GM21529 (cell line): ENCODE results near the gene CD109.

Experiments used
- ATAC-seq: cut with Tn5 transposase; IDR thresholded peaks from one replicate; pipeline ENCODE4 v1.9.1; 2021; ENCODE audit not compliant: unreplicated experiment

The CD109 gene

GRCh38 chr6:73724389-73724788 is 28.4 kb downstream of the CD109 start:
- no peak for ATAC-seq

GRCh38 chr6:73725192-73725591 is 29.2 kb downstream of the CD109 start:
- ATAC-seq: peak; percentile 54

GRCh38 chr6:73727114-73727513 is 31.1 kb downstream of the CD109 start:
- no peak for ATAC-seq

- peak; percentile 57 for ATAC-seq
These were observed 32.7 kb downstream of the CD109 start for GRCh38 chr6:73728548-73729205.

DNA sequence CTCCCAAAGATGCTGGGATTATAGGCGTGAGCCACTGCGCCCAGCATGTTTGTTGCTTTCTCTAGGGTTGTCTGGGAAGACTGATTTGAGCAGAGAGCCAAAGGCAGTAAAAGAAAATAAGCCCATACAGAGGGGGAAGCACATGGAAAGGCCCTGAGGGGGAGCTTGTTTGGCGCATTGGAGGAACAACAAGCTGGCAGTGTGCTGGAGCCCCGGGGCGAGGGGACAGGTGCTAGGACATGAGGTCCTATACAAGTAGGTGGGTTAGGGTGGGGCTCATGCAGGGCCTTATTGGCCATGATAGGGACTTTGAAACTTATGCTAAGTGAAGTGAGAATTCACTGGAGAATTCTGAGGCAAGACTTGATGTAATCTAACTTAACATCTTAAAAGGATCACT is 35.3 kb downstream of the CD109 start:
- ATAC-seq: no peak

GRCh38 chr6:73732845-73733675 is 37.1 kb downstream of the CD109 start:
- peak; percentile 75 for ATAC-seq

- ATAC-seq: no peak
These were observed 37.8 kb downstream of the CD109 start for GRCh38 chr6:73733791-73734190.

DNA sequence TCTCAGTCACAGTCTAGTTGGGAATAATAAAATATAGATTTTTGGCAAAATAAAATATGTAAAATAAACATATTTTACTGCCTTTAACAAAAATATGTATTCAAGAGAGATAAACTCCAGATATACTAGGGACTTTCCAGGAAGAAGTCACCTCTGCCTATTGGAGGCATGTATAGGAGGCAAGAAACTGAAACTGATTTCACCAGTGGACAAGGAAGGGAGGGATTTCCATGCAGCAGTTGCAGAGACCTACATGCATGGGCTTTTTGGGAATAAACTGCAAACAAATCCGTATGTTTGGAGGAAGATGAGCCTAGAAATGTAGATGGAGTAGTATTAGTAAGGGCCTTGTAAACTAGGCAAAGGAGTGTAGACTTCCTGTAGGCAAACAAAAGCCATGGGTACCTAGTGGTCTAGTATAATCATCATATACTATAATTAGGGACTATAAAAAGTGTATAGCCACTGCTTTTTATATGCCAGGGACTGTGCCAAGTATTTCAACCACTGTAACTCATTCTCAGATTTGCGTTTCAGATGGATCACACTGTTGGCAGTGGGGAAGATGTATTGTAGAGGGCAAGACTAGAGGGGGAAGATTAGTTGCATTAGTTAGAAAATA is 38.9 kb downstream of the CD109 start:
- ATAC-seq: no peak

- ATAC-seq: no peak
These were observed 42.5 kb downstream of the CD109 start for GRCh38 chr6:73738367-73739028.

GRCh38 chr6:73739096-73739495 is 43.1 kb downstream of the CD109 start:
- peak; percentile 77 for ATAC-seq

GRCh38 chr6:73742433-73742832 is 46.4 kb downstream of the CD109 start:
- no peak for ATAC-seq

DNA sequence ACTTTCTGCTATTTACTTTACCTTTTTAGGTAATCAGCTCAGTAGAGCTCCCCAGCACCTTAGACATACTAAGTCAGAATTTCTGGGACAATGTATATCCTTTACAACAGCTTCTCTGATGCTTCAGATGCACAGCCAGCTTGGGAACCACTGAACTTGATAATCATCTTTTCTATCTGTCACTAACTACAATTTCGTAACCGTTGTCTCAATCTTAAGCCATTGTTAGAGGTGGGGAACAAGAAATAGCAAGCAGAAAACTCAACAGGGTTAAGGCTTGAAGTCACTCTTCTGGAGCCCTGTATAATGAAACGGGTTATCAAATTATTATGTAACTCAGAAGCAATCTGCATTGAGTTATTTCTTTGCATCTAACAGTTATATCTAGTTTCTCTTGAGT is 47.1 kb downstream of the CD109 start:
- no peak for ATAC-seq

DNA sequence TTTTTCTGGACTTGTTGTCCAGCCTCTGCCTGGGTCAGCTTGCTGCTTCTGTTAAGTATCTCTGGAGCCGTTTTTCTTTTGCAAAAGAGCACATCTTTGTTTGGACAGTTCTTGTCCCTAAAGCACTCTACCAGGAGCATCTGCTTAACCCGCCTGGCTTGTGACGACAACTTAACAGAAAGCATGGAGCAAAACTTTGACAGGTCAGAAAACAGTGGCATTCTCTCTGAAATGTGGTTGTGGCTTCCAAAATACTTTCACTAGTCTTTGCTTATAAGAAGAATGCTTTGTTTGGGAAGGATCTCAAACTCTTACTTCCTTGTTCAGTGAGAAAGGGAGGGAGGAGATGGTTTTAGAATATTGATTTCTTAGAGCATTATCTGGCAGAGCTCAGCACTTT is 47.6 kb downstream of the CD109 start:
- no peak for ATAC-seq

DNA sequence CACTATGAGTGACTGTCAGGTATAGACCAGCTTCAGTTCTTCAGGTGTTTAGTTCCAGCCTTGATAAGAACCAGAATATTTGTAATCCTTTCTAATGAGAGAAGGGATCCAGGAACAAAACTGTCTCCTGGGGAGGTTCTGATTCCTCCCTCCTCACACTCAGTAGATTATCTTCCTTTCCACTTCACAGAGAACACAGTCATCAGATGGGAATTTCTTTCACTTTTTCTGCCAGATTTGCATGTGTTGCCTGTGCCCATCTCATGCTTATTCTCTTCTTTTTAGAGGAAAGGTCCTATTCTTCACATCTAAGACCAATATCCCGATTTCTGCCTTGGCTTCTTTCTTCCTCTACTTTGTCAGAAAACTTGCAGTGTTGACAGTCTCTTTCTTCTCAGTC is 50.8 kb downstream of the CD109 start:
- no peak for ATAC-seq

DNA sequence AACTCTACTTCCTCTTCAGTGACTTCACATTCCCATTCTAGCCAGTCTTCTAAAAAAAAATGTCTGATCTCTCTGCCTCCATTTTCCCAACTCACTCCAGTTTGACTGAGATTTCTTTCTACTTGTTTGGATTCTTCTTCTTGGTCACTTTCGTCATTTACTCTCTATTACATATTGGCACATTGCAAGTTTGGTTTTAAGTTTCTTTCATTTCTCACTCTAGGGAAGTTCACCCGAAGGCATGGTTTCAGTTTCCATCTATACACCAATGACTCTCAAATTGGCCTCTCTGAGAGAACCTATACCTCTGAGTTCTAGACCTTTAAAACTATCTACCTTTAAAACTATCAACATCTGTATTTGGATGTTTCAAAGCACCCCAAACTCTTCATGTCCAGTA is 51.3 kb downstream of the CD109 start:
- ATAC-seq: peak; percentile 99

- ATAC-seq: no peak
These were observed 56.9 kb downstream of the CD109 start for GRCh38 chr6:73752943-73753342.

- ATAC-seq: peak; percentile 52
These were observed 70.0 kb downstream of the CD109 start for GRCh38 chr6:73766040-73766439.

GRCh38 chr6:73768558-73768957 is 72.6 kb downstream of the CD109 start:
- no peak for ATAC-seq

GRCh38 chr6:73769976-73770375 is 74.0 kb downstream of the CD109 start:
- no peak for ATAC-seq

- ATAC-seq: peak; percentile 66
These were observed 78.3 kb downstream of the CD109 start for GRCh38 chr6:73774311-73774774.

GRCh38 chr6:73779943-73780342 is 83.9 kb downstream of the CD109 start:
- no peak for ATAC-seq
